HG03095 (cell line): ENCODE data around the gene RRAD.
"Not testable (repeated sequence)": the region's sequence is repeated elsewhere in the genome, so short reads cannot be mapped to it uniquely, and the experiment has no call there.

ENCODE experiments used
- ATAC-seq: cut with Tn5 transposase; IDR thresholded peaks from one replicate; pipeline ENCODE4 v1.9.1; 2021; ENCODE audit warnings: moderate library complexity; ENCODE audit not compliant: unreplicated experiment

The RRAD gene, protein sequence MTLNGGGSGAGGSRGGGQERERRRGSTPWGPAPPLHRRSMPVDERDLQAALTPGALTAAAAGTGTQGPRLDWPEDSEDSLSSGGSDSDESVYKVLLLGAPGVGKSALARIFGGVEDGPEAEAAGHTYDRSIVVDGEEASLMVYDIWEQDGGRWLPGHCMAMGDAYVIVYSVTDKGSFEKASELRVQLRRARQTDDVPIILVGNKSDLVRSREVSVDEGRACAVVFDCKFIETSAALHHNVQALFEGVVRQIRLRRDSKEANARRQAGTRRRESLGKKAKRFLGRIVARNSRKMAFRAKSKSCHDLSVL

DNA sequence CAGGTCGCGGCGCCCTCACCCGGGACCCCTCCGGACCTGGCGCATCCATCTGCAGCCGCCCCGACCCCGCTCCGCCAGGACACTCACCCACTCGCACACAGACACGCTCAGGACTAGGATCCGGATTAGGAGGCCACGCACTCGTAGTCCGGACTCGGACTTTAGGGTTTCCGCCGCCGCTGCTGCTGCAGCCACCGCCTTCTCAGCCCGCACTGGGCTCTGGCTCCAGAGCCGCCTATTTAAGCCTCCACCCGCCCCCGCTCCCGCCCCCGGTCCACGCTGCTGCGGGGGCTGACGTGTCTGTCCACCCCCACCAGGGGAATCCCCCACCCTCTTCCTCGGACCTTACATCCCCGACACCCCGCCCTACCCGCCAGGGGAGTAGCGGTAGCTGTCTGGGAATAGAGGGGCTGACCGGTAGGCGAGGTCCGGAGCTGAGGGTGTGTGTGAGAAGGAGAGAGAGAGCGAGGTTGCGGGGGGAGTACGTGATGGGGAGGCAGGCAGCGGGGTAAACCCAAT, at the start of gene RRAD:
TSS of gene RRAD (minus strand) at position 214 of the 519 bp plus-strand sequence. CDS start 356 bp downstream, outside the sequence.
- ATAC-seq: no peak

DNA sequence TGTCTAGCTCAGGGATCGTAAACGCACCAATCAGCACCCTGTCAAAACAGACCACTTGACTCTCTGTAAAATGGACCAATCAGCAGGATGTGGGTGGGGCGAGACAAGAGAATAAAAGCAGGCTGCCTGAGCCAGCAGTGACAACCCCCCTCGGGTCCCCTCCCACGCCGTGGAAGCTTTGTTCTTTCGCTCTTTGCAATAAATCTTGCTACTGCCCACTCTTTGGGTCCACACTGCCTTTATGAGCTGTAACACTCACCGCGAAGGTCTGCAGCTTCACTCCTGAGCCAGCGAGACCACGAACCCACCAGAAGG, 49.6 kb upstream of the RRAD start:
- ATAC-seq: not testable (repeated sequence)

- ATAC-seq: not testable (repeated sequence)
These were observed 49.0 kb upstream of the RRAD start for GRCh38 chr16:66974156-66974931.

DNA sequence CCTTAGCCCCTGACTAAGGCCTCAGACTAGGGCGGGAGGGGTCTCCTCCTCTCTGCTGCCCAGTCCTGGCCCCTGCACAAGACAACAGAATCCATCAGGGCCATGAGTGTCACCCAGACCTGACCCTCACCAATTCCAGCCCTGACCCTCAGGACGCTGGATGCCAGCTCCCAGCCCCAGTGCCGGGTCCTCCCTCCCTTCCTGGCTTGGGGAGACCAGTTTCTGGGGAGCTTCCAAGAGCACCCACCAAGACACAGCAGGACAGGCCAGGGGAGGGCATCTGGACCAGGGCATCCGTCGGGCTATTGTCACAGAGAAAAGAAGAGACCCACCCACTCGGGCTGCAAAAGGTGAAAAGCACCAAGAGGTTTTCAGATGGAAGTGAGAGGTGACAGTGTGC, 48.4 kb upstream of the RRAD start:
- ATAC-seq: no peak

- no peak for ATAC-seq
These were observed 47.6 kb upstream of the RRAD start for GRCh38 chr16:66972983-66973382.

DNA sequence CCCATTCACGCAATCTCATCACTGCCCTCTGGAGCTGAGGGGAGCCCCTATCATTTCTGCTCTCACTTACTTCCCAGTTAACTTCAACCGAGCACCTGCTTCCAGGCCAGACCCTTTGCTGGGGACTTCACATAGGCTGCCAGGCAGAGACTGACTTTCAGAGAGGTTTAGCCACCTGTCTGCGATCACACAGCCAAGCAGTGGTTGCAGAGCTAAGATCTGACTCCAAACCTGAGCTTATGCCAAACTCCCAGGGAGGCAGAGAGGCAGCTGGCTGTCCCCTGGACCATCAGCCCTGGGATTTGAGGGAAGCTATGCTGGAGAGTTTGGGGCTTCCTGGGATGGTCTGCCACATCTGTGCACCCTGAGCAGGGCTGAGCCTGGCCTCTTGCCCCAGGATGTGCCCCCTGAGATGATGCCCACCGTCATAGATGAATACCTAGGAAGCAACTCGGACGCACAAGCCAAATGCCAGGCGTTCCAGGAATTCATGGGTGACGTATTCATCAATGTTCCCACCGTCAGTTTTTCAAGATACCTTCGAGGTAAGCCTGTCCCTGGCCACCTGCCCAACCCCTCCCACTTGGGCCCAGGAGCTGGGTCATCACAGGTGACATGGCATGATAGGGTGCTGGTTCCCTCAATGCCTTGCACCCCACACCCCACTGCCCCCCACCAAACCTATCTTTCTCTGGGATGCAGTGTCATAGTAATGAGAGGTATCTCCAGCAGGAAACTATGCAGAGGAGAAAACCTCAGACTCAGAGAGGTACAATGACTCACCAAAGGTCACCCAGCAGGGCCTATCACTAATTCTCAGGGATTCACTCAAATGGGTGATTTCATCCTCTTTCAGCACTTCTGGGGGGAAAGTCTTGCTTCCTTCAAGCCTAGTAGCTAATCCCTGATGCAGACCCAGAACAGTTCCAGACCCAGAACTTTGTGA, 45.7 kb upstream of the RRAD start:
- no peak for ATAC-seq

GRCh38 chr16:66968847-66969246, 43.5 kb upstream of the RRAD start:
- no peak for ATAC-seq

GRCh38 chr16:66964049-66964448, 38.7 kb upstream of the RRAD start:
- ATAC-seq: no peak

- ATAC-seq: no peak
These were observed 36.6 kb upstream of the RRAD start for GRCh38 chr16:66961914-66962313.

GRCh38 chr16:66961065-66961744, 35.9 kb upstream of the RRAD start, which contains the start of gene CES3:
Gene CES3 (plus strand): TSS chr16:66961266. CDS start chr16:66961308, 42 bp downstream.
- ATAC-seq: peak; percentile 64

GRCh38 chr16:66960270-66960669, 34.9 kb upstream of the RRAD start:
- no peak for ATAC-seq

DNA sequence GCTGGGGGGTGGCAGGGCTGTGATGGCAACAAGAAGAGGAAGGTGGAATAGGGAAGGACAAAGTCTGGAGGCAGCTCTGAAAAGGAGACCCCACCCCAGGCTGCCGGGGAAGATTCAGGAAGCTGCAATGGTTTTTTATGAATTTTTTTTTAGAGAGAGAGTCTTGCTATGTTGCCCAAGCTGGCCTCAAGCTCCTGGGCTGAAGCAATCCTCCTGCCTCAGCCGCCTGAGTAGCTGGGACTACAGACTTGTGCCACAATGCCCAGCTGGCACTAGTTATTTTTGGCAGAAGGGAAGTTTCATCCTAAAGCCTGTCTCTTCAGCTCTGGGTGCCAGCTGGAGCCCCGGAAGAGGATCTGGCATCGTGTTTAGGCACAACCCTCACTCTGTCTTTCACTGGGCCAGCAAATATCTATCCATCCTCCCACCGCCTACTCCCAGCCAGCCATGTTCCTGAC, 34.4 kb upstream of the RRAD start:
- no peak for ATAC-seq

GRCh38 chr16:66958857-66959703, 33.7 kb upstream of the RRAD start:
- ATAC-seq: no peak

DNA sequence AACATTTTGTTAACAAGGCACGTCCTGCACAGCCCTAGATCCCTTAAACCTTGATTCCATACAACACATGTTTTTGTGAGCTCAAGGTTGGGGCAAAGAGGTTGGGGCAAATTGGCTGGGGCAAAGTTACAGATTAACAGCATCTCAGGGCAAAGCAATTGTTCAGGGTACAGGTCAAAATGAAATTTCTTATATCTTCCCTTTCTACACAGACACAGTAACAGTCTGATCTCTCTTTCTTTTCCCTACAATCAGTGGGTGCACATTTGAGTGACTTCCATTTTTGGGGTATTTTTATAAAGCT, 30.8 kb upstream of the RRAD start:
- not testable (repeated sequence) for ATAC-seq

DNA sequence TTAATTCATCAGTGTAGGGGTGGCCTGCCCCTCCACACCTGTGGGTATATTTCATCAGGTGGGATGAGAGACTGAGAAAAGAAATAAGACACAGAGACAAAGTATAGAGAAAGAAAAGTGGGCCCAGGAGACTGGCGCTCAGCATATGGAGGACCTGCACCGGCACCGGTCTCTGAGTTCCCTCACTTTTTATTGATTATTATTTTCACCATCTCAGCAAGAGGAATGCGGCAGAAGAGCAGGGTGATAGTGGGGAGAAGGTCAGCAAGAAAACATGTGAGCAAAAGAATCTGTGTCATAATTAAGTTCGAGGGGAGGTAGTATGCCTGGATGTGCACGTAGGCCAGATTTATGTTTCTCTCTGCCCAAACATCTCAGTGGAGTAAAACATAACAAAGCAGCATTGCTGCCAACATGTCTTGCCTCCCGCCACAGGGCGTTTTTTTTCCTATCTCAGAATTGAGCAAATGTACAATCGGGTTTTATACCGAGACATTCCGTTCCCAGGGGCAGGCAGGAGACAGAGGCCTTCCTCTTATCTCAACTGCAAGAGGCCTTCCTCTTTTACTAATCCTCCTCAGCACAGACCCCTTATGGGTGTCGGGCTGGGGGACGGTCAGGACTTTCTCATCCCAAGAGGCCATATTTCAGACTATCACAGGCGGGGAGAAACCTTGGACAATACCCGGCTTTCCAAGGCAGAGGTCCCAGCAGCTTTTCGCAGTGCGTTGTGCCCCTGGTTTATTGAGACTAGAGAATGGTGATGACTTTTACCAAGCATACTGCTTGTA, 30.2 kb upstream of the RRAD start:
- ATAC-seq: not testable (repeated sequence)

DNA sequence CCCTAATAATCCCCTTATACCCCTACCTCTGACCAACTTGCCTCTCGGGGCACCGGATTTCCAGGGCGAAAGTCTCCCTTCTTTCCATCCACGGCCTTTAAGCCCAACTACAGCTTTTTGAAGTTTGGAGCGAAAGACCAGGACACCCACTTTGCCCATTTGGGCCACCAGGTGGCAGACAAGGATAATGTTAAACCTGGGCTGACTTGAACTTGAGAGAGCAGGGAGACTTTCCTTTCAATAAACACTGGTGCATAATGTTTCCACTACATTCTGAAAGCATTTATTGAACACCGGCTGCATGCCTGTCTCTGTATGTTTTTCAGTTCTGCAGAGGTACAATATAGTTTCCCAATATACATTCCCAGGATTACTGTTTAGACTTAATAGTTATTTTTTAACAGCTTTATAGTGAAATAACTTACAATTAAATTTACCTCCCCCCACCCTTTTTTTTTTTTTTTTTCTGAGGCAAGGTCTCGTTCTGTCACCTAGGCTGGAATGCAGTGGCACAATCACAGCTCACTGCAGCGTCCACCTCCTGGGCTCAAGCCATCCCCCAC, 28.8 kb upstream of the RRAD start:
- ATAC-seq: no peak

DNA sequence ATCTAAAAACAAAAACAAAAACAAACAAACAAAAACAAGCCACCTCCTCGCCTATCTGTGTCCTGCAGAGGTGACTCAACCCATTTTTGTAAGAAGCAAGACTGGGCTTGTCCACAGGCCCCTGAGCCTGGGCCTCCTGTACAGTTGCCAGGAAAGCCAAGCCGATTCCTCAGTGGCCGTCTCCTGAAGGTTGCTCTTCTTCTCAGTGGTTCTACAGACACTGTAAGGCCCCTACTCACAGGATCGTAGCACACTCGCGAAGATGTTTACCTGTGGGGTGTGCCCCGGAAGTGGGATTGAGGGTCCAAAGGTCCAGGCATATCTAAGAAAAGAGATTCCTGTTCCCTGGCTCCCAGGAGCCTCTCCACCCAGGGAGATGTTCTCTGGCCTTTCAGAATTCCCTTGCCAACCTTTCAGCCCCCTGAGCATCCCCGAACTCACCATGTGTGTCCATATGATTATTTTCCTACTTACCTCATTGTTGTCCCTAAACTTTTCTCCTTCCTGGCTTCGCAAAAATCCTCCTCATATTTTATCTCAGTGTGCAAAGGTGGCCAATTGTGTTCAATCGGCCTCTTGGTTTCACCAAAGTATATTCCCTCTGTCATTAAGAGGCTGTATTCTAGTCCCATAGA, 28.2 kb upstream of the RRAD start:
- no peak for ATAC-seq
